HG03469 (cell line): ENCODE results near the gene OBSCN.

Experiments
- ATAC-seq: cut with Tn5 transposase; IDR thresholded peaks from one replicate; pipeline ENCODE4 v1.9.1; 2021; ENCODE audit warnings: mild to moderate bottlenecking, moderate library complexity, moderate number of reproducible peaks; ENCODE audit not compliant: unreplicated experiment

Gene OBSCN

GRCh38 chr1:228350831-228351781, 143.3 kb downstream of the OBSCN start:
- no peak for ATAC-seq

DNA sequence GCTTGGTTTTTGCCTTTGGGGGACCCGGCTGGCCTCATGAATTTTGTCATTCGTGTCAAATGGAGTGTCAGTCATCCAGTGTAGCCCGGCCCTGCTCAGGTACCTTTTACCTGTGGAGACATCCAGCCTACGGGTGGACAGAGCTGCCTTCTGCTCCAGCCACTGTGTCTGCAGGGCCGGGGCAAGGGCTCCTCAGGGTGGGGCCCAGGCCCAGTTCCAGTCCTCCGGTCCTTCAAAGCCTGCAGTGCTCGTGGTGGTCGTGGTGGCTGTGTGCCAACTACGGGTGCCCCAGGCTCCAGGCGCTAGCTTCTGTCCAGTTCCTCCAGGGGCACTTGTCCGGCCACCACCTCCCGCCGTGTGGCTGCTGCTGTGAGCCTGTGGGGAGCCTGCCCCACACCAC, 144.0 kb downstream of the OBSCN start:
- ATAC-seq, result no peak

DNA sequence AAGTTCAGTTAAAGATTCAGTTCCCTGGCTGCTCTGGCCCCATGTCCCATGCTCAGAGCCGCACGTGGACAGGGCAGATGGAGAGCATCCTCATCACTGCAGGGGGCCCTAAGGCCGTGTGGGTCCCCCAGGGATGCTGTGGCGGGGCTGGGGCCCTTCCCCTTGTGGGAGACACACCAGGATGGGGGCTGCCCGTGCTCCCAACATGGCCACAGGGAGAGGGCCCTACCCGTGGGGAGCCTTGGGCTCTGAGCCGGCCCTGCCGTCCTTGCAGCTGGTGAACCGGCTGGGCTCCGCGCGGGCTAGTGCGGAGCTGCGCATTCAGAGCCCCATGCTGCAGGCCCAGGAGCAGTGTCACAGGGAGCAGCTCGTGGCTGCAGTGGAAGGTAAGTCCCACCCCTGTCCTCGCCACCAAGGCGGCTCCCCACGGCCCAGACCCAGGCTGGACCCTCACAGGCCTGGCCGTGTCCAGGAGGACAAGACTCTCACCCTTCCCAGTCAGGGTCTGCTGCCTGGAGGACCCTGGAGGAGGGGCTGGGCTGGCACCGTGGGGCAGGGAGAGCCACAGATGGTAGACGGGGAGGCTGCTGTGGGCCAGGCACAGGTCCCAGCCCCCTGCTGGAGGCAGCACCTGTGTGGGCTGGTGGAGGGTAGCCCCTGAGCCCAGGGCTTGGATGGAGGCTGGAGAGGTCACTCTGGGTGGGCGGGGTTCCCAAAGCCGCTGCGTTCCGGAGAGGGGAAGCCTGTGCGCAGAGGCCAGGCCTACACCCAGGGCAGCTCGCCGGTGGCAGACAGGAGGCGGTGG, 145.0 kb downstream of the OBSCN start:
- ATAC-seq, result no peak

- no peak for ATAC-seq
Observed at GRCh38 chr1:228353601-228354371, 145.9 kb downstream of the OBSCN start.

- ATAC-seq, result no peak
Observed at GRCh38 chr1:228354390-228355320, 146.8 kb downstream of the OBSCN start.

DNA sequence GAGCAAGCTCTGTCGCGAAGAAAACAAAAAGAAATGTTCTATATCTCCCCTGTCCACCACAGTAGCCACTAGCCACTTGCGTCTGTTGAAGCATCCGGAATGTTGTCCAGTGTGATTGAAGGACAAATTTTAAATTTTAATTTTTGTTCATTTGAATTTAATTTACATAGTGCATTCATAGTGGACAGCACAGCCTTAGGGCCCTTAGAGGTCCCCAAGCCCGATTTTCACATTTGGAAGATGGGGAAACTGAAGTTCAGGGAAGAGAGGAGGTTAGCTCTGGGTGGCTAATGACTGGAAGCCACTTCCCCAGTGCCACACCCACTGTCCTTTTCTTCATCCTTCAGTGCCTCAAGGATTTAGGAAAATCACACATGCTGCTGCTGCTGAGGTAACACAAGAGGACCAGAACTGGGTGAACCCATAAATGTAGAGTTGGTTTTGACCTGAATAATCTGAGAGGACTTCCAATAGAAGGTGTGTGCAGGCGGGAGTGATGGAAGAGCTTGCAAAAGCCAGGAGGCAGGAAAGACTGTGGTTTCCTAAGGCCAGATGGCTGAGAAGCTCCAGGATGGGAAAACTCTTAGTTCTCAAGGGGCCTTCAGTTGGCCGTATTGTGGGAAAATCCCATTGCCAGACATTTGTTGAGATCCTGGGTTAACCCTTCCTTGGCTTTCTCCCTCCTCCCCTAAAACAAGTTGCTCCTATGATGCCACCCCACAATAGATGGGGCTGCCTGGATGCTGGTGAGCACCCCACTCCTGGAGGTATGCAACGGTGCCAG, 149.2 kb downstream of the OBSCN start:
- no peak for ATAC-seq

GRCh38 chr1:228358039-228358763, 150.4 kb downstream of the OBSCN start:
- ATAC-seq, result no peak

GRCh38 chr1:228358764-228359612, 151.1 kb downstream of the OBSCN start:
- ATAC-seq, result no peak

GRCh38 chr1:228359613-228360532, 152.0 kb downstream of the OBSCN start:
- no peak for ATAC-seq

GRCh38 chr1:228360533-228361313, 152.9 kb downstream of the OBSCN start:
- no peak for ATAC-seq

- ATAC-seq, result no peak
Observed at GRCh38 chr1:228361314-228362140, 153.7 kb downstream of the OBSCN start.

DNA sequence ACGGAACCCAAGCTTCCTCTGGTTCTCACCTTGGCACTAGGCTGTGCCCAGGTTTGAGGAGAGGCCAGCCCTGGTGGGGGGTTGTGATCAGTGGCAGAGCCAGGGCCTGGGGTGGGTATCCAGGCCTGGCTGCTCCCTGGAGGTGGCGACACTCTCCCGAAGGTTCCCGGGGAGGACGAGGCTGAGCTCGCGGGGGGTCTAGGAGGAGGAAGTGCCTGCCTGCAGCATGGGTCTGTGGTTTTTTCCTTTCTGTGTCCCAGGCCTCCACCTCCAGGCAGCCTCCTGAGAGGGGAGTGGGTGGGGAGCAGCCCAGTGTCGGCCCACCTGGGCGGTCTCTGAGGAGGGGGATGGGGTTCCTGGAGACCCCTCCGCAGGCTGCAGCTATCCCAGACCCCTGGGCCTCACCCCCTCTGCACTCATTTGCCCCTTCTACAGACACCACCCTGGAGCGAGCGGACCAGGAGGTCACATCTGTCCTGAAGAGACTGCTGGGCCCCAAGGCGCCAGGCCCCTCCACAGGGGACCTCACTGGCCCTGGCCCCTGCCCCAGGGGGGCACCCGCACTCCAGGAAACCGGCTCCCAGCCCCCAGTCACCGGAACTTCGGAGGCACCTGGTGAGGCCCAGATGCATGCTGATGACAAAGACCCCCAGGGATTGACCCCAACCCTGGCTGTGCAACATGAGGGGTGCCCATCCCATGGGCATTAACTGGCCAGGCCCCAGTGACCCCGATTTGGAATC, 154.5 kb downstream of the OBSCN start:
- ATAC-seq, result no peak

DNA sequence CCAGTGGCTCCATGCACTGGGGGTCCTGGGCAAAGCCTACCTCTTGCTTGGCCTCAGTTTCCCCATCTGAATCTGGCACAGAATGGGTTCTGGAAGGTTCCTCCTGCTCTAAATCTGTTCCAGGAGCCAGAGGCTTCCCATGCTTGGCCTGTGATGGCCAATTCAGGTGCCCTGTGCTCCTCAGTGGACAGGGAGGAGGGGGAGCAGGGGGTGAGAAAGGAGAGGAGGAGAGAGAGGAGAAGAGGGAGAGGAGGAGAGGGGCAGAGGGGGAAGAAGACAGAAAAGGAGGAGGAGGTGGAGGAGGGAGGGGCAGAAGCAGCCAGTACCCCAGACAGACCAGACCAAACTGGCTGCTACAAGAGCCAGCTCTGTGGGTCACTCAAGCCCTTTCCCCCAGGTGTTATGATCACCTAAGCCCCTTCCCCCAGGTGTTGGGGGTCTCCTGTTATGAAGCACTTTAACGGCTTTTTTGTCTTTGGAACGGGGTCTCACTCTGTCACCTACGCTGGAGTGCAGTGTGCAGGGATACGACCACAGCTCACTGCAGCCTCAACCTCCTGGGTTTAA, 155.1 kb downstream of the OBSCN start:
- ATAC-seq, result no peak

DNA sequence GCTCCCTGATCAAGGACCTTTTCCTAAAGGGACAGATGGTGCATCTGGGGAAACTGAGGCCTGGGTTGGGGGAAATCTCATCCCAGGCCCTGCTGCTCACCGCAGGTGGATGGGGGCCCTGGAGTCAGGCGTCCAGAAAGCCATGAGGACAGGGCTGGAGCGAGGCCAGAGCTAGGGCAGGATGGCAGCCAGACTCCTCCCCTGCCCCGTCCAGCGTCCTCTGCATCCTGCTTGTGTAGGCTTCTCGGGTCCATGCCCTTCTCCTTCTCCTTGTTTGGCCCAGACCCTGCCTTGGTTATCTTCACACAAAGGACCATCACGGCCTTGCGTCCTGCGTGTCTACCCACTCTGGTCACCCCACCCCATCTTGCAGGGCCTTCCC, 155.8 kb downstream of the OBSCN start:
- ATAC-seq, result no peak
